GM18907 (cell line): Measurements from ENCODE around the gene ARHGDIA.
"Not testable (repeated sequence)": the region's sequence is repeated elsewhere in the genome, so short reads cannot be mapped to it uniquely, and the experiment has no call there.

Experiments used
- ATAC-seq: cut with Tn5 transposase; IDR thresholded peaks from one replicate; pipeline ENCODE4 v1.9.1; 2021; ENCODE audit warnings: mild to moderate bottlenecking, moderate library complexity; ENCODE audit not compliant: unreplicated experiment

The ARHGDIA gene

GRCh38 chr17:81844887-81845286 is 26.2 kb downstream of the ARHGDIA start:
- ATAC-seq: no peak

GRCh38 chr17:81844327-81844851 is 26.7 kb downstream of the ARHGDIA start:
- no peak for ATAC-seq

GRCh38 chr17:81843713-81844326 is 27.3 kb downstream of the ARHGDIA start:
- ATAC-seq: no peak

- no peak for ATAC-seq
Measured at GRCh38 chr17:81842725-81843504, 28.2 kb downstream of the ARHGDIA start.

- no peak for ATAC-seq
Measured at GRCh38 chr17:81842378-81842724, 28.8 kb downstream of the ARHGDIA start.

GRCh38 chr17:81841866-81842265 is 29.3 kb downstream of the ARHGDIA start:
- ATAC-seq: no peak

GRCh38 chr17:81840826-81841778 is 30.0 kb downstream of the ARHGDIA start:
- no peak for ATAC-seq

GRCh38 chr17:81840059-81840458 is 31.1 kb downstream of the ARHGDIA start:
- not testable (repeated sequence) for ATAC-seq

- no peak for ATAC-seq
Measured at GRCh38 chr17:81839301-81839700, 31.8 kb downstream of the ARHGDIA start.

- no peak for ATAC-seq
Measured at GRCh38 chr17:81838753-81839255, 32.3 kb downstream of the ARHGDIA start.

GRCh38 chr17:81837641-81838040 is 33.5 kb downstream of the ARHGDIA start:
- no peak for ATAC-seq

GRCh38 chr17:81834831-81835267 is 36.3 kb downstream of the ARHGDIA start, which contains the start of gene PPP1R27:
Gene PPP1R27, minus strand, starts transcription at chr17:81835050. Its CDS starts 97 bp downstream, at chr17:81834953.
- ATAC-seq: no peak

GRCh38 chr17:81833921-81834830 is 37.0 kb downstream of the ARHGDIA start:
- no peak for ATAC-seq

GRCh38 chr17:81833160-81833920 is 37.8 kb downstream of the ARHGDIA start, which contains the start of gene MCRIP1:
Gene MCRIP1, minus strand, starts transcription at chr17:81833291. Its CDS starts 8,785 bp downstream, at chr17:81824506.
- ATAC-seq: peak; percentile 64

GRCh38 chr17:81832608-81833159 is 38.5 kb downstream of the ARHGDIA start:
- peak; percentile 54 for ATAC-seq

- ATAC-seq: peak; percentile 20
Measured at GRCh38 chr17:81831957-81832607, 39.1 kb downstream of the ARHGDIA start.

- ATAC-seq: no peak
Measured at GRCh38 chr17:81831563-81831956, 39.6 kb downstream of the ARHGDIA start.

- ATAC-seq: no peak
Measured at GRCh38 chr17:81829858-81830257, 41.3 kb downstream of the ARHGDIA start.
